Measurements from ENCODE around the gene CDH6.

Gene CDH6

GRCh38 chr5:31247381-31247780 is 53.9 kb downstream of the CDH6 start:
- DNase-seq (ENCODE audit: low read depth in 1 of 2, low spot score in 1 of 2): no peak

- no peak for DNase-seq (ENCODE audit: low read depth in 1 of 2, low spot score in 1 of 2)
Measured at GRCh38 chr5:31250201-31250600, 56.7 kb downstream of the CDH6 start.

- DNase-seq (ENCODE audit: low read depth in 1 of 2, low spot score in 1 of 2): no peak
Measured at GRCh38 chr5:31251032-31251431, 57.5 kb downstream of the CDH6 start.

- DNase-seq (ENCODE audit: low read depth in 1 of 2, low spot score in 1 of 2): no peak
Measured at GRCh38 chr5:31255041-31255440, 61.6 kb downstream of the CDH6 start.

GRCh38 chr5:31268256-31268655 is 74.8 kb downstream of the CDH6 start:
- DNase-seq (ENCODE audit: low read depth in 1 of 2, low spot score in 1 of 2): no peak

- no peak for DNase-seq (ENCODE audit: low read depth in 1 of 2, low spot score in 1 of 2)
Measured at GRCh38 chr5:31268686-31269085, 75.2 kb downstream of the CDH6 start.

- no peak for DNase-seq (ENCODE audit: low read depth in 1 of 2, low spot score in 1 of 2)
Measured at GRCh38 chr5:31269259-31269658, 75.8 kb downstream of the CDH6 start.

GRCh38 chr5:31270396-31270795 is 76.9 kb downstream of the CDH6 start:
- no peak for DNase-seq (ENCODE audit: low read depth in 1 of 2, low spot score in 1 of 2)

- no peak for DNase-seq (ENCODE audit: low read depth in 1 of 2, low spot score in 1 of 2)
Measured at GRCh38 chr5:31271567-31271966, 78.1 kb downstream of the CDH6 start.

GRCh38 chr5:31273161-31273560 is 79.7 kb downstream of the CDH6 start:
- no peak for DNase-seq (ENCODE audit: low read depth in 1 of 2, low spot score in 1 of 2)

- DNase-seq (ENCODE audit: low read depth in 1 of 2, low spot score in 1 of 2): no peak
Measured at GRCh38 chr5:31273631-31274378, 80.3 kb downstream of the CDH6 start.

- no peak for DNase-seq (ENCODE audit: low read depth in 1 of 2, low spot score in 1 of 2)
Measured at GRCh38 chr5:31280210-31280609, 86.7 kb downstream of the CDH6 start.

GRCh38 chr5:31283326-31283725 is 89.8 kb downstream of the CDH6 start:
- no peak for DNase-seq (ENCODE audit: low read depth in 1 of 2, low spot score in 1 of 2)

- DNase-seq (ENCODE audit: low read depth in 1 of 2, low spot score in 1 of 2): no peak
Measured at GRCh38 chr5:31285025-31285424, 91.5 kb downstream of the CDH6 start.

- DNase-seq (ENCODE audit: low read depth in 1 of 2, low spot score in 1 of 2): no peak
Measured at GRCh38 chr5:31287985-31288384, 94.5 kb downstream of the CDH6 start.

GRCh38 chr5:31289429-31289828 is 95.9 kb downstream of the CDH6 start:
- no peak for DNase-seq (ENCODE audit: low read depth in 1 of 2, low spot score in 1 of 2)

- no peak for DNase-seq (ENCODE audit: low read depth in 1 of 2, low spot score in 1 of 2)
Measured at GRCh38 chr5:31291323-31291854, 97.9 kb downstream of the CDH6 start.

GRCh38 chr5:31300501-31300900 is 107.0 kb downstream of the CDH6 start:
- DNase-seq (ENCODE audit: low read depth in 1 of 2, low spot score in 1 of 2): no peak

GRCh38 chr5:31301833-31302232 is 108.3 kb downstream of the CDH6 start:
- DNase-seq (ENCODE audit: low read depth in 1 of 2, low spot score in 1 of 2): no peak

GRCh38 chr5:31303688-31304087 is 110.2 kb downstream of the CDH6 start:
- DNase-seq (ENCODE audit: low read depth in 1 of 2, low spot score in 1 of 2): no peak

GRCh38 chr5:31317665-31318064 is 124.2 kb downstream of the CDH6 start:
- DNase-seq (ENCODE audit: low read depth in 1 of 2, low spot score in 1 of 2): no peak

- DNase-seq (ENCODE audit: low read depth in 1 of 2, low spot score in 1 of 2): no peak
Measured at GRCh38 chr5:31319335-31319734, 125.8 kb downstream of the CDH6 start.

GRCh38 chr5:31322946-31323345 is 129.5 kb downstream of the CDH6 start:
- no peak for DNase-seq (ENCODE audit: low read depth in 1 of 2, low spot score in 1 of 2)
